Activated CD8-positive, alpha-beta T cell treated with anti-CD3 and anti-CD28 coated beads for 36 hours (primary cell): Measurements from ENCODE around the gene HAUS7. TPM values are rescaled to one million over a fixed set of nuclear protein-coding genes. Genes with fewer than 3 reads are reported as not detected.

ENCODE experiments used
- ATAC-seq: fragments of 200-7000 bp; cut with Tn5 transposase; one replicate; pipeline ENCODE4 v1.10.0; 2021; ENCODE audit warnings: mild to moderate bottlenecking, moderate library complexity
- CTCF ChIA-PET: fragments of 350-600 bp; sonication (Branson Sonifier 250); formaldehyde crosslinking; loops from one replicate; lab custom pipeline; 2021; ENCODE audit warnings: antibody characterized with exemption; lab: Charles Lee
- POLR2A ChIA-PET: fragments of 350-600 bp; sonication (Branson Sonifier 250); formaldehyde crosslinking; loops from one replicate; lab custom pipeline; 2021; ENCODE audit warnings: antibody characterized with exemption; lab: Charles Lee
- DNase-seq: peaks from one replicate; pipeline ENCODE4 v3.0.0-alpha.2; 2020
- H3K27ac Mint-ChIP-seq: one replicate; pipeline ENCODE4 v1.8.0; 2021; ENCODE audit warnings: mild to moderate bottlenecking, mixed read lengths
- H3K27me3 Mint-ChIP-seq: one replicate; pipeline ENCODE4 v1.8.0; 2021; ENCODE audit warnings: mixed read lengths
- H3K36me3 Mint-ChIP-seq: one replicate; pipeline ENCODE4 v1.8.0; 2021; ENCODE audit warnings: low read depth, mixed read lengths
- H3K4me1 Mint-ChIP-seq: one replicate; pipeline ENCODE4 v1.8.0; 2021; ENCODE audit warnings: low read depth, mixed read lengths
- H3K4me3 Mint-ChIP-seq: one replicate; pipeline ENCODE4 v1.8.0; 2021; ENCODE audit warnings: mild to moderate bottlenecking, moderate library complexity, mixed read lengths
- H3K9me3 Mint-ChIP-seq: one replicate; pipeline ENCODE4 v1.8.0; 2021; ENCODE audit warnings: mixed read lengths
- intact Hi-C: fragments of 100-400 bp; cut with micrococcal nuclease; formaldehyde crosslinking; loops from one replicate; pipeline ENCODE4 v1.10.0; 2022
- total RNA-seq, 2 experiments: library from RNA; stranded (reverse); gene quantifications; one replicate each; pipeline ENCODE4 v1.2.3, GENCODE V29; 2021
- TF ChIP-seq, protein P1 (sequence below): fragments of 200-600 bp; IDR thresholded peaks from one replicate; pipeline ENCODE4 v1.8.0; 2022; ENCODE audit warnings: antibody characterized with exemption, mild to moderate bottlenecking

The HAUS7 gene
- total RNA-seq, 2 experiments from 2014 or later = 47.2 to 58.8 TPM

DNA sequence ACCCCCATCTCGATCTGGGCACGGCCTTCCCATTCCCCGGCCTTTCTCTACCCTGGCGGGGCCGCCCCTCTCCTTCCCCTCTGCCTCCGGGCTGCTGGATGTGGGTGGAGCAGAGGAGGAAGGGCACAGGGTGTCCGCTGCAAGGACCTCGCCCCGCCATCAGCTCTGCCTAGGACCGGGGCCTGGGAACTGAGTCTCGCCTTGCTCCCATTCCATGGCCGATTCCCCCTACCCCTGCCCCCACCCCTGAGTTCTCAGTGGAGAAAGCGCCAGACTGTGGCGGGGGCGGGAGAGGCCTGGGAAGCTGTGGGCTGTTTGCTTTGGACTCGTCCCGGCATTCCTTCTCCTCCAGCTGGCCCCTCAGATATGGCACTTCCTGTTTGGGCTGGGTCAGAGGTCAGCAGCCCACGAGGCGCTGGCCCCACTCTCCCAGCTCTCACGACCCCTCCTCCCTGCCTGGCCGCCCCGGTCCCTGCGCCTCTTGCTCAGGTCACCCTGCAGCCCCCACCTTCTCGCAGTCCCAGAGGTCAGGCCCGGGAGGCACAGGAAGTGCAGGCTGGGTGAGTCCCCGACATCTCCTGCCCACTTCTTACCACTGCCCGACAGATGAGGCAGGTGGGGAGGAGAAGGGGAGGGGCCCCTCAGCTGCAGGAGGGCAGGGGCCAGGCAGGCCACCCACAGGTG is 18.0 kb upstream of the HAUS7 start:
- no peak for ATAC-seq
- no peak for DNase-seq
- H3K27ac Mint-ChIP-seq = no peak overlapping the region
- TF ChIP-seq, protein P1, sequence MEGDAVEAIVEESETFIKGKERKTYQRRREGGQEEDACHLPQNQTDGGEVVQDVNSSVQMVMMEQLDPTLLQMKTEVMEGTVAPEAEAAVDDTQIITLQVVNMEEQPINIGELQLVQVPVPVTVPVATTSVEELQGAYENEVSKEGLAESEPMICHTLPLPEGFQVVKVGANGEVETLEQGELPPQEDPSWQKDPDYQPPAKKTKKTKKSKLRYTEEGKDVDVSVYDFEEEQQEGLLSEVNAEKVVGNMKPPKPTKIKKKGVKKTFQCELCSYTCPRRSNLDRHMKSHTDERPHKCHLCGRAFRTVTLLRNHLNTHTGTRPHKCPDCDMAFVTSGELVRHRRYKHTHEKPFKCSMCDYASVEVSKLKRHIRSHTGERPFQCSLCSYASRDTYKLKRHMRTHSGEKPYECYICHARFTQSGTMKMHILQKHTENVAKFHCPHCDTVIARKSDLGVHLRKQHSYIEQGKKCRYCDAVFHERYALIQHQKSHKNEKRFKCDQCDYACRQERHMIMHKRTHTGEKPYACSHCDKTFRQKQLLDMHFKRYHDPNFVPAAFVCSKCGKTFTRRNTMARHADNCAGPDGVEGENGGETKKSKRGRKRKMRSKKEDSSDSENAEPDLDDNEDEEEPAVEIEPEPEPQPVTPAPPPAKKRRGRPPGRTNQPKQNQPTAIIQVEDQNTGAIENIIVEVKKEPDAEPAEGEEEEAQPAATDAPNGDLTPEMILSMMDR = no peak
- no peaks in the 10 kb centered on the region for H3K4me1 Mint-ChIP-seq
- no peak overlapping the region for H3K4me3 Mint-ChIP-seq
- no peaks in the 10 kb centered on the region for H3K27me3 Mint-ChIP-seq
- CTCF ChIA-PET = no interaction called here
- H3K36me3 Mint-ChIP-seq = no peaks in the 10 kb centered on the region
- H3K9me3 Mint-ChIP-seq = no peaks in the 10 kb centered on the region
- POLR2A ChIA-PET = no interaction called here
- intact Hi-C loops = no loop called here

DNA sequence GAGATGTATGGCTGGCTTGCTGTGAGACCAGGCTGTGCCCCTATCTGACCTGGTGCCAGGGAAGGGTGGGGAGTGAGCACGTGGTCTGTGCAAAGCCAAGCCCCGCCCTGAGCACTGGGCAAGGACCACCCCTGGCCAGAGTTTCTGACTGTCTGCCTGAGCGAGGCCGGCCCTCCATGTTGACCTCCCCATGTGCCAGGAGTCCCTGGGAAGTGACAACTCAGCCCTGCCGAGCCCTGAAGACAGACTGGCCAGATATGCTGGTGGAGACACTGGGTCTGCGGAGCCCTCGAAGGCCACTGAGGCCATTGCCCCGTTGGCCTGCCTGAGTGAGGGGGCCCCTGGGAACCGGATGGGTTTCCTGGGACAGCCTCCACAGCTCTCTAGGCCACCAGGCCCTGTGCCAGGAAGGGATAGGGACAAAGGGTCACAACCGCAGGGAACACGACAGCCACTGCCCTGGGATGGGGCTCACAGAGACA is 17.3 kb upstream of the HAUS7 start:
- Mint-ChIP-seq H3K27ac (no peak overlapping the region), H3K4me1 (no peaks in the 10 kb centered on the region), H3K36me3 (no peaks in the 10 kb centered on the region), H3K9me3 (no peaks in the 10 kb centered on the region), H3K27me3 (no peaks in the 10 kb centered on the region), H3K4me3 (no peak overlapping the region)
- POLR2A ChIA-PET = no interaction called here
- no peak for DNase-seq
- intact Hi-C loops = no loop called here
- CTCF ChIA-PET = no interaction called here
- TF ChIP-seq, protein P1 = no peak
- no peak for ATAC-seq

DNA sequence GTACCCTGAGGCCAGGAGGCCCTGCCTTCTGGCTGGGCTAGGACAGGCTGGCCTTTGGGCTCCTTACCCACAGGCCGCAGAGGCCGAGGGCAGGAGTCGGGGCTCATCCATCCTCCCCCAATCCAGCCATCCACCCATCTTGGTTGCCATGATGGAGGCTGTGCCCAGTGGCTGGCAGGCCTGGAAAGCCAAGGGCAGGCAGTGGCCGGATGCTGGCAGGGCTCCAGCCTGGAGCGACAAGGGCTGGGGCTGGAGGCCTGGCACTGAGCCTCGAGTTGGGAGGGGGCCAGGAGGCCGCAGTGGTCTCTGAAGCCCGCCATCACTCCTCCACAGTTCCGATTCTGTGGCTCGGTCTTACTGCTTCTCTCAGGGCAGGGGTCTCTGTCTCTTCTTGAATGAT is 15.8 kb upstream of the HAUS7 start:
- TF ChIP-seq, protein P1 = no peak
- H3K36me3 Mint-ChIP-seq = no peaks in the 10 kb centered on the region
- DNase-seq (no peak), ATAC-seq (no peak)
- ChIA-PET CTCF (no interaction called here), POLR2A (no interaction called here)
- H3K4me1 Mint-ChIP-seq = no peaks in the 10 kb centered on the region
- H3K4me3 Mint-ChIP-seq = no peak overlapping the region
- no peaks in the 10 kb centered on the region for H3K27me3 Mint-ChIP-seq
- H3K9me3 Mint-ChIP-seq = no peaks in the 10 kb centered on the region
- intact Hi-C loops = no loop called here
- no peak overlapping the region for H3K27ac Mint-ChIP-seq

DNA sequence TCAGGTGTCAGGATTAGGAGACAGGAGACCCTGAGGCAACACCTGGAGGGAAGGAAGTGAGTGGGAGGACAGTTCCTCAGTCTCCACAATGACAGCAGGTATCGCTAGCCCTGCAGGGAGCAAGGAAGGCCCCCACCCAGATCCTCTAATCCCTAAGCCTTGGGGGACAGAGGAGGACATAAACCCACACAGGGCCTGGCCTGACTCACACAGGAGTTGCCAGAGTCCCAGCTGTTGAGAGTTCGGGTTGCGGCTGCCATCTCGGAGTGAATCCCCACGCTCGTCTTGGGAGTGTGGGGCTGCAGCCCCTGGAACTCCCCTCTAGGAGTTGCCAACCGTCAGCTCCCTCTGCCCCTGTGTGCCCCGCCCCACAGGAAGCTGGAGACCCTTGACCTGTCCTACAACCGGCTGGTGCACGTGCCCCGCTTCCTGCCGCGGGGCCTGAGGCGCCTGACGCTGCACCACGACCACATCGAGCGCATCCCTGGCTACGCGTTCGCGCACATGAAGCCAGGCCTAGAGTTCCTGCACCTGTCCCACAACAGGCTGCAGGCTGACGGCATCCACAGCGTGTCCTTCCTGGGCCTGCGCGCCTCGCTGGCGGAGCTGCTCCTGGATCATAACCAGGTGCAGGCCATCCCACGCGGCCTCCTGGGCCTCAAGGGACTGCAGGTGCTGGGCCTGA is 15.2 kb upstream of the HAUS7 start:
- Mint-ChIP-seq H3K4me1 (no peaks in the 10 kb centered on the region), H3K36me3 (no peaks in the 10 kb centered on the region), H3K27me3 (no peaks in the 10 kb centered on the region), H3K9me3 (no peaks in the 10 kb centered on the region), H3K27ac (no peak overlapping the region), H3K4me3 (no peak overlapping the region)
- TF ChIP-seq, protein P1 = no peak
- DNase-seq (no peak), ATAC-seq (no peak)
- intact Hi-C loops = no loop called here
- ChIA-PET POLR2A (no interaction called here), CTCF (no interaction called here)

DNA sequence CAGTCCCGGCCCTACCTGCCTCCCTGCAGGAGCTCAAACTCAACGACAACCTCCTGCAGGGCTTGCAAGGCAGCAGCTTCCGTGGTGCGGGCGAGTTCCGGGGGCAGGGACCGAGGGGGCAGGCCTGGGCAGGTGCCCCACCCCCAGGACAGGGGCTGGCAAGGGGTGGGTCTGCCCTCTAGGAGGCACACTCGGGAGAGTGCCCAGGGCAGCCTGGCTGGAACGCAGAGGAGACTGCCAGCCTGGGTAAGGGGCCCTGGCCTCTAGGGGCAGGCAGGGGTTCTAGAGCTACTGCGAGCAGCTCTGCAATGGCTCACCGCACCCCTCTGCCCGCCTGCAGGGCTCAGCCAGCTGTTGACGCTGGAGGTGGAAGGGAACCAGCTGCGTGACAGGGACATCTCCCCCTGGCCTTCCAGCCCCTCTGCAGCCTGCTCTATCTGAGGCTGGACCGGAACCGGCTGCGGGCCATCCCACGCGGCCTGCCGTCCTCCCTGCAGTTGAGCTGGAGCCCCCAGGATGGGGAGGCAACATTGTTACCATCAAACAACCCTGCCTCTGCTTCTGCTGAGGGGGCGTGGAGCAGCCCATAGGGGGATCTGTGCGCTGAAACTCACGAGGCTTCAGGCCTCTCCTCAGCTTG is 12.1 kb upstream of the HAUS7 start:
- TF ChIP-seq, protein P1 = no peak
- Mint-ChIP-seq H3K36me3 (no peaks in the 10 kb centered on the region), H3K9me3 (no peaks in the 10 kb centered on the region), H3K4me3 (no peak overlapping the region), H3K27me3 (no peaks in the 10 kb centered on the region), H3K4me1 (no peaks in the 10 kb centered on the region), H3K27ac (no peak overlapping the region)
- ATAC-seq (no peak), DNase-seq (no peak)
- ChIA-PET CTCF (no interaction called here), POLR2A (no interaction called here)
- intact Hi-C loops = no loop called here
